Tibial artery (tissue), 4 donors: ENCODE measurements around the gene AHI1.

ENCODE experiments used
- DNase-seq, 2 donors: peaks; one replicate each; pipeline ENCODE4 v3.0.0-alpha.2; 2019
- H3K27ac ChIP-seq, 2 donors: fragments of 200-600 bp; sonication (generic) in 1 of 2; 1 replicate in 1 of 2; 2 replicates in 1 of 2; pipeline ENCODE4 v1.5.1; 2018 to 2019; ENCODE audit warnings: mild to moderate bottlenecking in 1 of 2
- H3K27me3 ChIP-seq, 2 donors: fragments of 200-600 bp; sonication (generic) in 1 of 2; one replicate each; pipeline versions ENCODE4 v1.5.1 to v1.6.0; 2016 to 2019
- H3K36me3 ChIP-seq, 3 donors: fragments of 200-600 bp; sonication (generic) in 2 of 3; one replicate each; pipeline ENCODE4 v1.5.1; 2016 to 2019; ENCODE audit warnings: mild to moderate bottlenecking in 2 of 3
- H3K4me1 ChIP-seq, 4 donors: fragments of 200-600 bp; sonication (generic) in 2 of 4; 1 replicate in 3 of 4; 2 replicates in 1 of 4; pipeline ENCODE4 v1.5.1; 2016 to 2019
- H3K4me3 ChIP-seq, 2 donors: fragments of 200-600 bp; sonication (generic) in 1 of 2; 1 replicate in 1 of 2; 2 replicates in 1 of 2; pipeline ENCODE4 v1.5.1; 2018 to 2019; ENCODE audit warnings: mild to moderate bottlenecking in 2 of 2
- H3K9me3 ChIP-seq, 3 donors: fragments of 200-600 bp; sonication (generic) in 1 of 3; one replicate each; pipeline ENCODE4 v1.5.1; 2016 to 2019
- intact Hi-C: fragments of 100-400 bp; cut with DNase I; formaldehyde crosslinking; loops from one replicate; pipeline ENCODE4 v1.15.0; 2023; ENCODE audit warnings: low total_unique reads
- TF ChIP-seq, protein P1 (sequence below), 2 experiments: fragments of 200-600 bp in 1 of 2; fragments of 450-650 bp in 1 of 2; IDR thresholded peaks; one replicate each; pipeline ENCODE4 v1.5.1; 2017 to 2019; ENCODE audit warnings: antibody characterized with exemption in 2 of 2, mild to moderate bottlenecking in 1 of 2, moderate library complexity in 1 of 2

AHI1 gene

DNA sequence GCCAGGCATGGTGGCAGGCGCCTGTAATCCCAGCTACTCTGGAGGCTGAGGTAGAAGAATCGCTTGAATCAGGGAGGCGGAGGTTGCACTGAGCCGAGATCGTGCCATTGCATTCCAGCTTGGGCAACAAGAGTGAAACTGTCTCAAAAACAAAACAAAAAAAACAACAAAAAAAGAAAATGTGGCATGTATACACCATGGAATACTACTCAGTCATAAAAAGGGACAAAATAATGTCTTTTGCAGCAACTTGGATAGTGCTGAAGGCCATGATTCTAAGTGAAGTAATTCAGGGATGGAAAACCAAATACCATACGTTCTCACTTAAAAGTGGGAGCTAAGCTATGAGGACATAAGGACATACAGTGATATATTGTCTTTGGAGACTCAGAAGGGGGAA, 220.1 kb downstream of the AHI1 start:
- DNase-seq = no peak
- H3K27me3 ChIP-seq = no peaks in the 10 kb centered on the region
- H3K9me3 ChIP-seq = no peaks in the 10 kb centered on the region
- H3K4me1 ChIP-seq = no peaks in the 10 kb centered on the region
- H3K36me3 ChIP-seq = no peaks in the 10 kb centered on the region
- no peak overlapping the region for H3K4me3 ChIP-seq
- TF ChIP-seq, protein P1, sequence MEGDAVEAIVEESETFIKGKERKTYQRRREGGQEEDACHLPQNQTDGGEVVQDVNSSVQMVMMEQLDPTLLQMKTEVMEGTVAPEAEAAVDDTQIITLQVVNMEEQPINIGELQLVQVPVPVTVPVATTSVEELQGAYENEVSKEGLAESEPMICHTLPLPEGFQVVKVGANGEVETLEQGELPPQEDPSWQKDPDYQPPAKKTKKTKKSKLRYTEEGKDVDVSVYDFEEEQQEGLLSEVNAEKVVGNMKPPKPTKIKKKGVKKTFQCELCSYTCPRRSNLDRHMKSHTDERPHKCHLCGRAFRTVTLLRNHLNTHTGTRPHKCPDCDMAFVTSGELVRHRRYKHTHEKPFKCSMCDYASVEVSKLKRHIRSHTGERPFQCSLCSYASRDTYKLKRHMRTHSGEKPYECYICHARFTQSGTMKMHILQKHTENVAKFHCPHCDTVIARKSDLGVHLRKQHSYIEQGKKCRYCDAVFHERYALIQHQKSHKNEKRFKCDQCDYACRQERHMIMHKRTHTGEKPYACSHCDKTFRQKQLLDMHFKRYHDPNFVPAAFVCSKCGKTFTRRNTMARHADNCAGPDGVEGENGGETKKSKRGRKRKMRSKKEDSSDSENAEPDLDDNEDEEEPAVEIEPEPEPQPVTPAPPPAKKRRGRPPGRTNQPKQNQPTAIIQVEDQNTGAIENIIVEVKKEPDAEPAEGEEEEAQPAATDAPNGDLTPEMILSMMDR (IDR thresholded peaks at IDR 0.05) = no peak
- intact Hi-C loops = no loop called here
- no peak overlapping the region for H3K27ac ChIP-seq

DNA sequence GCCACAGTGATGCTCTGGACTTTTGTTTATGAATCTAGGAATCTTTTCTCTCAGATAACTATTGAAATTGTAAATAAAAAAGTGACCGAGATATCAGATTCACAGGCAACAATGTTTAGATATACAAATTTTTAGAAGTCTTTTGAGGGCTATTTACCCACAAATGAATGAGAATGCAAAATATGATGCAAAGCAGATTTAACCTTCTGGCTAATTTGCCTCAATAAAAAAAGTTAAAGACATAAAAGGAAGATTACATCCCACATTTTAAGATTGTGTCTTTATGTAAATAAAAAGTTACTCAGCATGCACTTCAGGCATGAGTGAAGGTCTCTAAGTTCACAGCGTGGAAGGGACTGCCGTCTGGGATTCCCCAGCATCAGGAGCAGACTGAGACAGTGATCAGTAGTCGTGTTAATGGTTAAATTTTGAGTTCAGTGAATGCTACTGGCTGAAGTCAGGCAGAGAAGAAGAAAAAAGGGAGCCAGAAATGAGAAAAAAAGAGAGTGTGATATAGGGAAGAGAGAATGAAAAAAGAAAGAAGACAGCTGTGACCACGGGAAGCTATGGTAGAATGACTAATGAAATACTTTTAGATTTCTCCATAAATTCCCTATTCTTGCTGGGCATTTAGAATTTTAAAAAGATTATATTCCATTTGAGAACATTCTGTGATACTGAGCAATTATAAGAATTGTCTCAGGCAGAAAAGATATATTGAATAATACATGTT, 222.8 kb downstream of the AHI1 start:
- Histone ChIP-seq H3K4me1 (no peaks in the 10 kb centered on the region), H3K27ac (no peak overlapping the region), H3K9me3 (no peaks in the 10 kb centered on the region), H3K36me3 (no peaks in the 10 kb centered on the region), H3K4me3 (no peak overlapping the region), H3K27me3 (no peaks in the 10 kb centered on the region)
- TF ChIP-seq, protein P1 (IDR thresholded peaks at IDR 0.05) = no peak
- intact Hi-C loops = no loop called here
- no peak for DNase-seq

DNA sequence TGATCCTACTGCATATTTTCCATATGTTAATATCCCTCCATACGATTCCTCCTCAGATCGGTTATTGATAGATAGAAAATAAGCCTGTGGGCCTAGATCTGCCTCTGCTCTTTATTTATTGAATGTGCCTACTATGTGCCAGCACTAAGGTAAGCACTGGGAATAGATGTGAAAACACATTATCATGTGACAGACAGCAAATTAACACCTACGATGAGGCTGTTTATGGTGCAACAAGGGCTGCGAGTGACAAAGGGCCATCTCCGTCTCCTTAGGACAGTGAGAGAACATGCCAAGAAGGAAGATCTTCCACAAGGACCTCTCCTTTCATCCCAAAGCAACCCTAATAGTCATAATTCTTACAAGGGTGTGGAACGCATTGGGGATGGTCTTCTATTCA, 225.9 kb downstream of the AHI1 start:
- Histone ChIP-seq H3K4me1 (no peaks in the 10 kb centered on the region), H3K4me3 (no peak overlapping the region), H3K9me3 (no peaks in the 10 kb centered on the region), H3K36me3 (no peaks in the 10 kb centered on the region), H3K27ac (no peak overlapping the region), H3K27me3 (no peaks in the 10 kb centered on the region)
- no peak for DNase-seq
- intact Hi-C loops = no loop called here
- TF ChIP-seq, protein P1 (IDR thresholded peaks at IDR 0.05) = no peak

DNA sequence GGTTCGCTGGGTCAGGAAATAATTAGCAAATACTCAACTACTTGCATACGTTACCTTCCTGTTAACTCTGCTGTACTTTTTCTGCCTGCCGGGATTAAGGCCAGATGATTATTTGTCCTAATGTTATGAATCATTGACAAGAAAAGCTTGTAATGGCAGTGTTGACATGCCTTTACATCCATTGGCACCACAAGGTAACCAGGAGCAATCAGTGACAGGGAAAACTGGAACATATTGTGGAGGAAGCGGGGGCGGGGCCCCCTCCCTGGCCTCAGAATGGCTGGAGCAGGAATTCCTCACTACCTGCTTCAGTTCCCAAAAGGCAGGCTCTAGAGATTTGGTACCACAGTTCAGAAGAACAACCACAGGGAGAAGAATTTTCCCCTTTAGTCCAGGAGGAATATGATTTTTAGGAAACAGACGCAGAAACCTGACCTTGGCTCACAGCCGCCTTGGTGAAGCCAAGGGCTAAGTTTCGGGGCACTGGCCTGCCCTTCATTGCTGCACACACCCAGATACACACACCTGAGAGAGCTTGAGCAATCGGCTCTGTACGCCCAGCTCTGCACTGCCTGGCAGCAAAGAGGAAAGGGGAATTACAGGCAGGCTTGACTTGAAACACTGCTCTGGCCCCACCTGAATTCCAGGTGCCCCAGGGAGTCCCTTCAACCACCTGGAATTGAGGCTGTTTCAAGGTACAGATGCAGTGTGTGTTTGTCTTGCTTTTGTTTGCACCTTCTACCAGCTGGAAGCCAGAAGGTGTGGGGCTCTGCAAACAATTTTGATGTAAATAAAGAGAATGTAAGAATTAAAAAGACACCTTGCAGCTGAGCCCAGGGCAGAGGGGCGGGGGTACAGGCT, 226.6 kb downstream of the AHI1 start:
- Histone ChIP-seq H3K4me1 (no peaks in the 10 kb centered on the region), H3K9me3 (no peaks in the 10 kb centered on the region), H3K27ac (no peak overlapping the region), H3K27me3 (no peaks in the 10 kb centered on the region), H3K36me3 (no peaks in the 10 kb centered on the region), H3K4me3 (no peak overlapping the region)
- TF ChIP-seq, protein P1 (IDR thresholded peaks at IDR 0.05) = no peak
- no peak for DNase-seq
- intact Hi-C loops = no loop called here

DNA sequence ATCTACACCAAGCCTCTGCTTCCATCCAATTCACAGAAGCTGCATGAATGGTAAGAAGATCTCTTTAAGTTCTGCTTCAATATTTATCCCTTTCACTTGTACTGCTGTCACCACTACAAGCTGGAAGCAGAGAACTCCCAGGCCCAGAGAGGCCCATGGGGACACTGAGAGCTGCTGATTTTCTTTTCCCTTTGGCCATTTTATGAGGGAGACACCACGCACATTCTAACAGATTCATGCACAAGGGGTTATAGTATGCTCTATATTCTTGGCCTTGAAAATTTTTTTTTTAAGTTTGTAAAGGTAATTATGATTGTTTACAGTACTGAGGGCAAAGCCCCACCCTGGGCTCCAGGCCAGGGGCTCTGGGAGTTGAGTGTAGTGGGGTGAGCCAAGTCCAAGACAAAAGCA, 228.1 kb downstream of the AHI1 start:
- TF ChIP-seq, protein P1 (IDR thresholded peaks at IDR 0.05) = no peak
- Histone ChIP-seq H3K27ac (no peak overlapping the region), H3K4me1 (no peaks in the 10 kb centered on the region), H3K4me3 (no peak overlapping the region), H3K27me3 (no peaks in the 10 kb centered on the region), H3K9me3 (no peaks in the 10 kb centered on the region), H3K36me3 (no peaks in the 10 kb centered on the region)
- intact Hi-C loops = no loop called here
- no peak for DNase-seq
